NCI-H82 treated with DMSO at 0.1 percent for 48 hours (cell line): Measurements from ENCODE around the gene RUSC1.
"Not testable (repeated sequence)": the region's sequence is repeated elsewhere in the genome, so short reads cannot be mapped to it uniquely, and the experiment has no call there.

ENCODE experiments used
- DNase-seq: peaks from one replicate; lab custom pipeline; 2025; ENCODE audit not compliant: unreplicated experiment; lab: John Stamatoyannopoulos, UW

RUSC1 gene

DNA sequence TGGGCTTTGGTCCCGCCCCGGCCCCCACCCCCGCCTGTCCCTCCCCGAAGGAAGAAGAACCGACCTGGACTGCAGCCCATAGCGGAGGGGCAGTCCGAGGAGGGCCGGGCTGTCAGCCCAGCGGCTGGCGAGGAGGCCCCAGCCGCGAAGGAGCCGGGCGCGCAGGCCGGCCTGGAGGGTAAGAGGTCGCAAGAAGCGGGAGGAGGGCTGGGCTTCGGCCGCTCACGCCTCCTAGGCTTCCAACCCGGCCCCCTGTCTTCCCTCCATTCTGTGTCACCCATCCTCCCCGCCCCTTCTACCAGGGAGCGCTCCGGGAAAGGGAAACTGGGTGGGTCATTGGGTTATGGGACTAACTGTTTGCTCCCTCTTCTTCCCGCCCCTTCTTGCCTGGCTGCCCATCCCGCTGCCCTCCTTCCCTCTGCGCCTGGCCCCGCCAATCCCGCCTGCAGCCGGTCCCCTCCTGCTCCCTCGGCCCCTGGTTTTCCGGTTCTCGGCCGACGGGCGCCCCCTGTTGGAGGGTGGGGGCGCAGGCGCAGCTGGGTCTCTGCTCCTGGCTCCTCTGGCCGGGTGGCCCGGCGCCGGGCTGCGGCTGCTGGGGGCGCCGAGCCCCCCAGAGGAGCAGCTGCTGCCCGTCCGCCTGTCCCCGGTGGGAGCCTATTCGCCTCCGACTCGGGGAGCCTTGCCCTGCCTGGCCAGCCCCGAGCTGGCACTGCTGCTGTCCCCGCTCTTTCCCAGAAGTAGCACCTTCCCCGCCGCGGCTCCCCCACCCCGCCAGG, 2.4 kb downstream of the RUSC1 start:
- DNase-seq: peak; percentile 89

DNA sequence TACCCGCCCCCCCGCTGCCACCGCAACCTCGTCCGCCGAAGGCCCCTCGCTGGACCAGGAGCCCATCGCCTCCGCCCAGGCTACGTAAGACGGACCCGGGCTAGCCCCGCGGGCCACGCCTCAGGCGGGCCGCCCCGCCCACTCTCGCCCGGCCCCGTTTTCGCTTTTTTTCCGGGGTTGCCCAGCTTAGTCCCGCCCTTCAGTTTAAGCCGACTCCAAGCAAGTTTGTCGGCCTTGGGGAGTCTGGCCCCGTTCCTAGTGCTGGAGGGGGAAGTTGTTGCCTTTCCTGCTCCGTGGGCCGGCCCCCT, 3.0 kb downstream of the RUSC1 start:
- peak; percentile 55 for DNase-seq

DNA sequence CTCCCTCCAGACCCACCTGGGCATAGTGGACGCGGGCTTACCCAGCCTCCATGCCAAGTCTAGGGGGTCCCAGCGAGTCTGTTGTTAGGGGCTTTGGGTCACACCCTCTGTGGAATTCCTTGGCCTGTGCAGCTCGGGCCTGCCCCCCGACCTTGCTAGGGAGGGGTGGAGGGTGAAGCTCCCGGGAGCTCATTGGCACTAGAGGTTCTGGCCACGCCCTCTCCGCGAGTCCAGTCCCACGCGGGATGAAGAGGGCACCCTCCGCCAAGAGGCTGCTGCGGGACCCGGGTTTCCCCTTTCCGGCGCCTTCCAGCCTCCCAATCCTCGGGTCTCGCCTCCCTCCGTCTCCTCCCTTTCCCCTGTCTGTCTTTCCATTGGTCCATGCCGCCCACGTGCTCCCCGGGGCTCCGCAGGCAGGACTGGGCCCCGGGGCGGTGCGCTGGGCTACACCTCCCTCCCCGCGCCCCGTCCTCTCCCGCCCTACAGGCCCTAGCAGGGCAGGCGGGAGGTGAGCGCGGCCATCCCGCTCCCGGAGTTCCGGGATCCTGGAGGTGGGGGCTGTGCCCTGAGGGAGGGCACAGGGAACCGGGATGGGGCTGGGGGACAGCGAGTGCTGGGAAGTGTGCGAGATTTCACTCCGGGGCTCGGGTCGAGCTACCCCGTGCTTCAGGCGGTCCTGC, 3.5 kb downstream of the RUSC1 start:
- DNase-seq: peak; percentile 94

DNA sequence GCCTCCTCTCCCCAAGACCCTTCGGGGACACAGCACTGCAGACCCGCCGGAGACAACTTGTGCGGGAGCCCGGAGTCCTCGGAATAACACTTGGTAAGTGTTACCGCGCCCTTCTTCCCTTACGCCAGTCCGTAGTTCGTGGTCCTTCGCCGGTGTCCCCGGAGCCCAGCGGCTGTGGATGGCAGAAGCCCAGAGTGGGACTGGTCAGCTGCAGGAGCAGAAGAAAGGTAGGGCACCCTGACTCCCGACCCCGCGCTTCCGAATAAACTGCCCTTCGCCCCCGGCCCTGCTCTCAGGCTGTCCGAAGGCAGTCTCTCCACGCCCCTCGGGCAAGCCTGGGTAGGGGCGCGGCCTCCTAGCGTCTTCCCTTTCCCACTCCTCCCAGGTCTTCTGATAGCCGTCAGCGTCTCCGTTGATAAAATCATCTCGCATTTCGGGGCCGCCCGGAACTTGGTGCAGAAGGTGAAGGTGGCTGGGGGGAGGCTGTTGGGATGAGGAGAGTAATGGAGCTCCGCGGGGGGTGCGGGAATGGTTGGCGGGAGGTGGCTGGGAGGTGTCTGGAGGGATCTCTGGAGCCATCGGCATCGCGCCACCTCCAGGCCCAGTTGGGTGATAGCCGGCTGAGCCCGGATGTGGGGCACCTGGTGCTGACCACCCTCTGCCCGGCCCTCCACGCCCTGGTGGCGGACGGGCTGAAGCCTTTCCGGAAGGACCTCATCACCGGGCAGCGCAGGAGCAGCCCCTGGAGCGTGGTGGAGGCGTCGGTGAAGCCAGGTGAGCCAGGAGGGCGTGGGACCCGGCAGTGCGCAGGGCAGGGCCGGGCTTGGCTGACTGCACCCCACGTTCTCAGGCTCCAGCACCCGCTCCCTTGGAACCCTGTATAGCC, 4.3 kb downstream of the RUSC1 start:
- peak; percentile 32 for DNase-seq

DNA sequence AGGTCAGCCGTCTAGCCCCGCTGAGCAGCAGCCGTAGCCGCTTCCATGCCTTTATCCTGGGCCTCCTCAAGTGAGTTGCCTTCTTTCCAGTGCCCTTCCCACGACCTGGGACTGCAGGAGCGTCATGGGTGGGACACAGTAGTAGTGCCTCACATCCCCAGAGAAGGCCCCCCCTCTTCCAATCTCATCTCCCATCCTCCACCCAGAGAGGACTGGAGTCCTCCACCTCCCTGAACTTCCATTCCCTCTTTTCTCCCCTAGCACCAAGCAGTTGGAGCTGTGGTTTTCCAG, 4.9 kb downstream of the RUSC1 start:
- no peak for DNase-seq

DNA sequence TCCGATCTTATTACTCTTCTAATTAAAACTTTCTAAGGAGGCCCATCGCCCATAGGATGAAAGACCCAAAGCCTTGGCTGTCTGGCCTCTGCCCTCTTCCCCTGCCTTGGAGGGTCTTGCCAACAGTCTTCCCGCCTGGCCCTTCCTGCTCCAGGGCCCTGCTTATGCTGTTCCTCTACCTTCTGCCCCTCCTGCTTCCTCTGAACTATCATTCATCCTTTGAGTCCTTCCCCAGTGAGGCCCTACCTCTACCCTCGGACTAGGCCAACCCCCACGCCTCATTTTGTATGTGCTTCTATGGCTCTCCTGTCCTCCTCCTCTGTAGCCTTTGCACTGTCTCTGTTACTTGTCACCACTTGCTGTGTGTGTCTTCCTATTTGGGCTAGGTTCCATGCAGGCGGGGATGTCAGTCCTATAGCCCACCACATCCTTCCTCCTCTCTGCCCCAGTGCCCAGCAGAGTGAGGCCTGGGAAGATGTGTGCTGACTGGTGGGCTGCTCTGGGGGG, 5.4 kb downstream of the RUSC1 start:
- no peak for DNase-seq

DNA sequence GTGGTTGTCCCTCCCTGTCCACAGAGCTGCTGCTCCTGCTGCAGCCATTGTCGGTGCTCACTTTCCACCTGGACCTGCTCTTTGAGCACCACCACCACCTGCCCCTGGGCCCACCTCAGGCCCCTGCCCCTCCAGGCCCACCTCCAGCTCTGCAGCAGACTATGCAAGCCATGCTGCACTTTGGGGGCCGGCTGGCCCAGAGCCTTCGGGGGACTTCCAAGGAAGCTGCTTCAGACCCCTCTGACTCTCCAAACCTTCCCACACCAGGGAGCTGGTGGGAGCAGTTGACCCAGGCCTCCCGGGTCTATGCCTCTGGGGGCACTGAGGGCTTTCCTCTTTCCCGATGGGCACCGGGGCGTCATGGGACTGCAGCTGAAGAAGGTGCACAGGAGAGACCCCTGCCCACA, 5.9 kb downstream of the RUSC1 start:
- no peak for DNase-seq

DNA sequence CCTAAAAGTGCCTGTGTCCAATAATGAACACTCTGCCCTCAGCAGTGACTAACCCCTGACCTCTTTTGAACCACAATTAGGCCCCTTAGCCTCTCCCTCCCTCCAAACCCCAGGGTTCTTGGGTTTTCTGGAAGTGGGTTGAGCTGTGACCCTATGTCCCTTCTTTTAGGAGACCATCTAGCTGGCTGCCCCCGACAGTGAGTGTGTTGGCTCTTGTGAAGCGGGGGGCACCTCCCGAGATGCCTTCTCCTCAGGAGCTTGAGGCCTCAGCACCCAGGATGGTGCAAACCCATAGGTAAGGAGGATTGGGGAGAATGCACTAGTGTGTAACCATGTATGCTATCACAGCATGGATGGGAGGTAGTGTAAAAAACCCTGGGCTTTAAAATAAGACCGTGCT, 7.3 kb downstream of the RUSC1 start:
- no peak for DNase-seq

DNA sequence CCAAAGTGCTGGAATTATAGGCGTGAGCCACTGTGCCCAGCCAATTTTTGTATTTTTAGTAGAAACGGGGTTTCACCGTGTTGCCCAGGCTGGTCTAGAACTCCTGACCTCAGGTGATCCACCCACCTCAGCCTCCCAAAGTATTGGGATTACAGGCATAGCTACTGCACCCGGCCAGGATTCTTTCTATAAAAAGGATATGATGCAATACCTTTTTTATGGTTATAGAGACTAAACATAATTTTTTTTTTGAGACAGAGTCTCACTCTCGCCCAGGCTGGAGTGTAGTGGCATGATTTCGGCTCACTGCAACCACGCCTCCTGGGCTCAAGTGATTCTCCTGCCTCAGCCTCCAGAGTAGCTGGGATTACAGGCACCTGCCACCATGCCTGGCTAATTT, 8.2 kb downstream of the RUSC1 start:
- DNase-seq: not testable (repeated sequence)

DNA sequence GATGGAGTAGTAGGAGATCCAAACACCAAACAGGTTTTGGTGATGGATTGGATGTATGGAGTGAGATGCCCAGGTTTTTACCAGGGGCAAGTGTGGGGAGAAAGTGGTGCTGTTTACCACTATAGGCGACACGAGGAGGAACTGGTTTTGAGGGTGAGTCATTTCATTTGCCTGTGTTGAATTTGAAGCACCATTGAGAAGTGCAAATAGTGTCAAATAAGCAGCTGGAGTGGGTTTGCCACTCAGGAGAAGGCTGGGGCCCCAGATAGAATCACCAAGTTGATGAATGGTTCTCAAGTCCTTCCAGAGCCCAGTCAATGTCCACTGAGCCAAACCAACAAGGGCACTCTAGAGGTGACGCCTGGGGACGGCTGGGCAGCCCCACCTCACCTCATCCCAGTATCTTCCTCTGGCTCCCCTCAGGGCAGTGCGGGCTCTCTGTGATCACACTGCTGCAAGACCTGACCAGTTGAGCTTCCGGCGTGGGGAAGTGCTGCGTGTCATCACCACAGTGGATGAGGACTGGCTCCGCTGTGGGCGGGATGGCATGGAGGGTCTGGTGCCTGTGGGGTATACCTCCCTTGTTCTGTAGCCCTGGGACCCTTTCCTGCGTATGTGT, 9.4 kb downstream of the RUSC1 start:
- no peak for DNase-seq

DNA sequence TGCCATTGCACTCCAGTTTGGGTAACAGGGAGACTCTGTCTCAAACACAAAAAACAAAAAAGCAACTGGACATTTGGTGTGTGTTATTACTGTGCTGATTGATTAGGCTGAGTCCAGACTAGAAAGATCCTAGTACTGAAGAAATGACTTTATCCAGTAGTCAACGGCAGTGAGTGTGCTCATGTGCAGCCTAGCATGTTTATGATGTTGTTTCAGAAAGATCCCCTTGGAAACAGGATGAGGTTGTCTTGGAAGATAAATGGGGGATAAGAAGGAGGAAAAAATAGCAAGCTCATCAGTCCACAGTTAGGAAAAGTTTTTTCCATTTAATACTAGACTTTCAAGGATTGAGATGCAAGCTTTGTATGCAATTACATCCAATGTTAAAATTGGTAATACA, 14.3 kb downstream of the RUSC1 start:
- no peak for DNase-seq

DNA sequence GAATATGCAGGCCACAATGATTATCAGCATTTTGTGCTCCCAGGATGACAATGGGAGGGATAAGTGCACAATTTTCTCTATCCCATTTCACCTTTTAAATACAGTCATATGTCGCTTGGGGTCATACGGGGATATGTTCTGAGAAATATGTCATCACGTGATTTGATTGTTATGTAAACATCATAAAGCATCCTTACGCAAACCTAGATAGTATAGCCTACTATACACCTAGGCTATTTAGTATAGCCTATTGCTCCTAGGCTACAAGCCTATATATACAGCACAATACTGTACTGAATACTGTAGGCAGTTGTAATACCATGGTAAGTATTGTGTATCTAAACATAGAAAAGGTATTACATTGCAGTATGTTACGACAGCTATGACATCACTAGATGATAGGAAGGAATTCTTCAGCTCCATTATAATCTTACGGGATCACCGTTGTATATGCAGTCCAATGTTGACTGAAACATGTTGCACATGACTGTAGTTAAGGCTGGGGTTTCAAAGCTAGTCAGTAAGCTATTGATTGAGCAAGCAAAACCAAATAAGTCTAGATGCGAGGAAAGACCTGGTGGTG, 18.9 kb downstream of the RUSC1 start:
- no peak for DNase-seq

DNA sequence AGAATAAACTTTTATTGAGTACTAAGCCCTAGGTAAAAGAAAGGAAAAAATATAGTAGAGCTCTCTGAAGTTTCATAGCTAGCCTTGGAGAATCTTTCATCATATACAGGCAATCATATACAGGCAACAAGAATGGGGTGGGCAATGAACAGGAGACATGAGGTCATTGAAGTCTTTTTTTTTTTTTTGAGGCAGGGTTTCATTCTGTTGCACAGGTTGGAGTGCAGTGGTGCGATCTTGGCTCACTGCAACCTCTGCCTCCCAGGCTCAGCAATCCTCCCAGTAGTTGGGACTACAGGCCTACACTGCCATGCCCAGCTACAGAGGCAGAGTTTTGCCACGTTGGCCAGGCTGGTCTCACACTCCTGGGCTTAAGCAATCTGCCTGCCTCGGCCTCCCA, 22.1 kb downstream of the RUSC1 start:
- DNase-seq: no peak

DNA sequence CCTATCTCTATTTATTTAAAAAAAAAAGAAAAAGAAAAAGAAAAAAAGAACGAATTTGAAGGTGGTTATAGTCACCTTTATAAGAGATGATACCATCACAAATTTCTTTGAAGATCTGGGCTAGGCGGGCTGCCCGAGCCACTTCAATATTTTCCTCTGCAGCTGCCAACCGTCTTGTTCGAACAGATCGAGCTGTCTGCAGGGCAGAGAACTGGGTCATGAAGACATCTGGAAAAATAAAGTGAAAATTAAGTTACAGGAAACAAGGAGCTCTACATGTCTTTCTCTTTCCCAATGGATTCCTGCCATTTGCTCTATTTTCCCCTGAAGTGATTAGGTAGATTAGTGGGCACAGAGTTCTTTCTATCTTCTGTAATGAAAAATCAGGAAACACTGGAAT, 31.9 kb downstream of the RUSC1 start:
- no peak for DNase-seq

DNA sequence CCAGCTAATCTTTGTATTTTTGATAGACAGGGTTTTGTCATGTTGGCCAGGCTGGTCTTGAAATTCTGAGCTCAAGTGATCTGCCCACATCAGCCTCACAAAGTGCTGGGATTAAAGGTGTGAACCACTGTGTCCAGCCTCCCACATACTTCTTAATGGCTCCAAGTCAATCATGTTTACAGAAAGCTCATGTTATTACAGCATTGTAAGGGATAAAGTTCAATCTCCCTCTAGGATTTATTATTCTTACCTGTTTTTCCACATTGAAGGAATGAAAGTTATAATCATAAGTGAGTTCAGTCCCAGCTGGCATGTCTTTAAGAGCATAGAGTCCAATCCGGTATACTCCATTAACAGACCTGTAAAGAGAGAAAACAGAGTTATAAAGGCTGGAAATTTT, 39.4 kb downstream of the RUSC1 start:
- DNase-seq: no peak

DNA sequence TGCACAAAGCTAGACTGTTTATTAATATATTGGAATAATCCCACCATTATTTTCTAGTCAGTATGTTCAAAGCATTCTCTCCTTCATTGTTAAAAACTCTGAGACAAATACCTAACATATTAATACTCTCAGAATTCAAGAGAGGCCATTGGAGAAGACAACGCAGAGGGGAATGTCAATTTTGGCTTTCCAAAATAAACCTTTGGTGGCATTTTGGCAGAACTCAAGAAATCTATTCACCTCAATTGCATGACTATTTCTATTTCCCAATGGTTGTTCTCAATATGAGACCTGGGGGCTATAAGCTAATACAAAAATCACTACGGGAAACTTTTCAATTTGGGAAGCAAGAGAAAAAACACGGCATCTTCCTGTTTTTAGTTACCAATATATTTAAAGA, 58.5 kb downstream of the RUSC1 start:
- DNase-seq: no peak

DNA sequence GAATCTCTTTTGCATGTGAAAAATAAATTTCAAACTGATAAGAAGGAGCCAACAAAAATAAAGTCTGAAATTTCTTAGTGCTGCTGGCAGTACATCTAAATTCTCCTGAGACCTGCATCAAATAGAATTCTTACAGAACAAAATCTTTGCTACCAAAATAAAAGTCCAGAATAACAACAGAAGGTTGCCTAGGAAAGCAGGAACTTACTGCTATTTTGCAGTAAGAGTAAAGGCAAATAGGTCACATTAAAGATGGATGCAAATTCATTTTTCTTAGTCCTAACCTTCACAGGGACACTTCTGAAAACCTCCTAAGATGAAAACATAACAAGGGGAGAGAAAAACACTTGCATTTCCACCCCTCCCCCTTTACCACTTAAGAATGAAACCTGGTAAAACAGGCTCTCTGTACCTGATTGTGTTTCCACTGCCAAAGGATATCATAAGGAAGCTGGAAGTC, 59.0 kb downstream of the RUSC1 start:
- no peak for DNase-seq
